Keratinocyte (primary cell): Measurements from ENCODE around the gene ZMIZ1. TPM values are rescaled to one million over a fixed set of nuclear protein-coding genes. Genes with fewer than 3 reads are reported as not detected.

Experiments
- DNase-seq: peaks from one replicate; pipeline ENCODE4 v3.0.0-alpha.2; 2011; ENCODE audit warnings: low read depth, missing footprints, low spot score
- FAIRE-seq: peaks from 2 replicates; lab custom pipeline; 2011; peaks lifted over from hg19 to GRCh38; lab: Jason Lieb, UNC
- H2AFZ ChIP-seq: 2 replicates; pipeline ENCODE4 v1.6.0; 2012; ENCODE audit warnings: low read length, control low read depth, inconsistent platforms; ENCODE audit not compliant: control insufficient read depth
- H3K27ac ChIP-seq: 2 replicates; pipeline ENCODE4 v1.5.1; 2011; ENCODE audit warnings: low read length; ENCODE audit not compliant: control insufficient read depth, insufficient read depth
- H3K27me3 ChIP-seq: 3 replicates; pipeline ENCODE4 v1.6.0; 2011; ENCODE audit warnings: low read length; ENCODE audit not compliant: control insufficient read depth, insufficient read depth; ENCODE audit errors: extremely low read depth
- H3K36me3 ChIP-seq, 2 experiments: 2 replicates in 1 of 2; 3 replicates in 1 of 2; pipeline ENCODE4 v1.5.1; 2011; ENCODE audit warnings: low read length in 2 of 2, mild to moderate bottlenecking in 1 of 2; ENCODE audit not compliant: control insufficient read depth in 2 of 2, insufficient read depth in 2 of 2; ENCODE audit errors: extremely low read depth in 1 of 2
- H3K4me1 ChIP-seq: 3 replicates; pipeline ENCODE4 v1.5.1; 2011; ENCODE audit warnings: low read length; ENCODE audit not compliant: control insufficient read depth, insufficient read depth; ENCODE audit errors: extremely low read depth
- H3K4me2 ChIP-seq: 3 replicates; pipeline ENCODE4 v1.6.0; 2011; ENCODE audit warnings: low read depth, low read length; ENCODE audit not compliant: control insufficient read depth, insufficient read depth; ENCODE audit errors: extremely low read depth
- H3K4me3 ChIP-seq, 3 experiments: fragments of 200-600 bp in 1 of 3; sonication (generic) in 1 of 3; 2 replicates in 2 of 3; 3 replicates in 1 of 3; pipeline ENCODE4 v1.5.1; 2011 to 2016; ENCODE audit warnings: low read length in 3 of 3, mild to moderate bottlenecking in 3 of 3, control low read depth in 2 of 3, inconsistent platforms in 1 of 3, low read depth in 1 of 3, mixed read lengths in 1 of 3, mixed run types in 1 of 3, moderate library complexity in 1 of 3; ENCODE audit not compliant: control insufficient read depth in 2 of 3, insufficient read depth in 2 of 3; ENCODE audit errors: extremely low read depth in 1 of 3
- H3K79me2 ChIP-seq: 2 replicates; pipeline ENCODE4 v1.6.0; 2012; ENCODE audit warnings: low read length; ENCODE audit not compliant: control insufficient read depth, insufficient read depth
- H3K9ac ChIP-seq: 3 replicates; pipeline ENCODE4 v1.6.0; 2011; ENCODE audit warnings: low read length; ENCODE audit not compliant: control insufficient read depth, insufficient read depth; ENCODE audit errors: extremely low read depth
- H3K9me1 ChIP-seq: 3 replicates; pipeline ENCODE4 v1.6.0; 2011; ENCODE audit warnings: low read length; ENCODE audit not compliant: control insufficient read depth, insufficient read depth; ENCODE audit errors: extremely low read depth
- H3K9me3 ChIP-seq: 2 replicates; pipeline ENCODE4 v1.5.1; 2012; ENCODE audit warnings: low read depth, low read length; ENCODE audit not compliant: control insufficient read depth
- H4K20me1 ChIP-seq: 3 replicates; pipeline ENCODE4 v1.6.0; 2011; ENCODE audit warnings: low read length; ENCODE audit not compliant: control insufficient read depth, insufficient read depth; ENCODE audit errors: extremely low read depth
- EZH2 ChIP-seq: IDR thresholded peaks from one replicate; pipeline ENCODE4 v1.6.1; 2012; ENCODE audit warnings: inconsistent platforms, mild to moderate bottlenecking, low read length, moderate library complexity
- dilution Hi-C: fragments of 300-500 bp; cut with MboI; formaldehyde crosslinking; loops from one replicate; pipeline ENCODE4 v1.7.0; 2020; ENCODE audit warnings: low sequenced_read_pairs; ENCODE audit not compliant: extremely low pct_ligation_motif_present
- polyA plus RNA-seq, 5 experiments: library from polyadenylated mRNA; depleted of rRNA in 3 of 5; stranded (reverse) in 3 of 5; stranded (forward) in 1 of 5; unstranded in 1 of 5; fragments of >200 nt; gene quantifications; 1 replicate in 1 of 5; 2 replicates in 3 of 5; 3 replicates in 1 of 5; pipeline versions ENCODE4 v1.2.1 to v1.2.3, GENCODE V29; 2011 to 2012; ENCODE audit warnings: missing spikeins in 2 of 5, low read depth in 1 of 5, low replicate concordance in 1 of 5
- TF ChIP-seq, protein P1 (sequence below), 3 experiments: IDR thresholded peaks in 1 of 3; conservative IDR thresholded peaks in 1 of 3; optimal IDR thresholded peaks in 1 of 3; 2 replicates in 2 of 3; 3 replicates in 1 of 3; pipeline versions ENCODE3 to v1.5.1; 2011; ENCODE audit warnings: low read length in 3 of 3, mild to moderate bottlenecking in 3 of 3, moderate library complexity in 2 of 3, control low read depth in 1 of 3, inconsistent platforms in 1 of 3; ENCODE audit not compliant: insufficient read depth in 2 of 3; ENCODE audit errors: extremely low read depth in 1 of 3

Gene ZMIZ1
- polyA plus RNA-seq, 1 donor (not counting 4 experiments of a cell fraction or from before 2014, with no cell fraction given), result 1.8 TPM

DNA sequence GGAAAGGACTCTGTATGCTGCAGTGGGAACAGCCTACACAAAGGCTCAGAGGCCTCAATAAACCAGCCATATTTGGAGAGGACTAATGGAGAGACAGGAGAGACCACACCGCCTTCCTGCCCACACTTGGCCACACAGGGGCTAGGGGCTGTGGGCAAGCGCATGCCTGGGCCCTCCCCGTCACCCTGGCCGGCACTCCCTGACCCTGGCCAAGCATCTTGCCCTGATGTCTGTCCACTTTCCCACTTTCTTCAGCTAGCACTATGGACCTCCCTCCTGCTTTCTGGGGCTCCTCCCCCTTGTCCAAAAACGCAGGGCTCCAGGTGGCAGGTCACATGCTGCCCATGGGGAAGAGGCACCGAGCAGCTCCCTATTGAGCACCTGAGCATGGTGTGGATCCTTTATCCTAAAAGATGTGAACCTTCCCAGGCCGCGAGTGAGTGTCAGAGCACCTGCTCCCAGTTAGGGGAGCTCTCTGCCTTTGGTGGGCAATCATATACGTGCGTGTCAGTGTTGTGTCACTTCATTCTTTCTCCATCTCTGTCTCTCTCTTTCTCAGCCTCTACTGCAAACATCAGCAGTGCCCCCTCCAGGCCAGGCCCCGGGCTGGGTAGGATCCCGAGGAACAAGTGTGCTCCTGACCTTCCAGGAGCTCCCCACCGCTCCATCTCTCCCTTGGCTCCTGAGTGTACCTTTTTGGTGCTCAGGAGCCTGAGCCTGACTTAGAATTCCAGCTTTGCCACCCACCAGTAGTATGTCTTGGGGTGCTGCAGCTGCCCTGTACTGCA lies 74.0 kb downstream of the ZMIZ1 start:
- Histone ChIP-seq H3K27ac (no peak overlapping the region), H3K4me3 (no peak overlapping the region), H4K20me1 (no peaks in the 10 kb centered on the region), H2AFZ (no peak overlapping the region), H3K9me1 (no peaks in the 10 kb centered on the region), H3K79me2 (no peaks in the 10 kb centered on the region), H3K9me3 (no peaks in the 10 kb centered on the region), H3K36me3 (peaks cover 0 to 7% of the 10 kb centered on the region in 2 experiments), H3K4me2 (no peak overlapping the region), H3K27me3 (no peaks in the 10 kb centered on the region), H3K9ac (no peak overlapping the region), H3K4me1 (peaks cover 11% of the 10 kb centered on the region)
- dilution Hi-C loops, result no loop called here
- DNase-seq (no peak), FAIRE-seq (no peak)
- TF ChIP-seq EZH2, result no peak
- TF ChIP-seq, protein P1, sequence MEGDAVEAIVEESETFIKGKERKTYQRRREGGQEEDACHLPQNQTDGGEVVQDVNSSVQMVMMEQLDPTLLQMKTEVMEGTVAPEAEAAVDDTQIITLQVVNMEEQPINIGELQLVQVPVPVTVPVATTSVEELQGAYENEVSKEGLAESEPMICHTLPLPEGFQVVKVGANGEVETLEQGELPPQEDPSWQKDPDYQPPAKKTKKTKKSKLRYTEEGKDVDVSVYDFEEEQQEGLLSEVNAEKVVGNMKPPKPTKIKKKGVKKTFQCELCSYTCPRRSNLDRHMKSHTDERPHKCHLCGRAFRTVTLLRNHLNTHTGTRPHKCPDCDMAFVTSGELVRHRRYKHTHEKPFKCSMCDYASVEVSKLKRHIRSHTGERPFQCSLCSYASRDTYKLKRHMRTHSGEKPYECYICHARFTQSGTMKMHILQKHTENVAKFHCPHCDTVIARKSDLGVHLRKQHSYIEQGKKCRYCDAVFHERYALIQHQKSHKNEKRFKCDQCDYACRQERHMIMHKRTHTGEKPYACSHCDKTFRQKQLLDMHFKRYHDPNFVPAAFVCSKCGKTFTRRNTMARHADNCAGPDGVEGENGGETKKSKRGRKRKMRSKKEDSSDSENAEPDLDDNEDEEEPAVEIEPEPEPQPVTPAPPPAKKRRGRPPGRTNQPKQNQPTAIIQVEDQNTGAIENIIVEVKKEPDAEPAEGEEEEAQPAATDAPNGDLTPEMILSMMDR (optimal IDR thresholded peaks at IDR 0.05 in 1 of 3, IDR thresholded peaks at IDR 0.05 in 1 of 3, conservative IDR thresholded peaks at IDR 0.05 in 1 of 3; ENCODE audit: extremely low read depth in 1 of 3, insufficient read depth in 2 of 3, low read length in 3 of 3), result no peak

DNA sequence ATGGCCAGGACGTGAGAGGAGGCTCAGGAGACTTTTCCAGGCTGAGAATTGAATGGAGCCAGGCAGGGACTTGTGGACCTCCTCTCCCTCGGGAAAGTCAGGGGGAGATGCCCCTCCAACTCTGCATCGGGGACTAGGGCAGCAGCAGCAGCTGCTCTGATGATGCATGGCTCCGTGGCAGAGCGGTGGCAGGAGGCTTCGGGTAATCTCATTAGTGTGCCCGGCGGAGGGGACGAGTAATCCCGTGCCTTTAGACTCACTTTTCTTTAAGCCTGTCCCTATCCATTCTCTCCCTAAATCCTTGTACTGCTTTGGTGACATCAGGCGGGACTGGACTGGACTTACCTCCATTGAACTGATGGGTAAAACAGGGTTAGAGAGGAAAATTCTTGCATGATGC lies 75.1 kb downstream of the ZMIZ1 start:
- DNase-seq (no peak), FAIRE-seq (no peak)
- no peaks in the 10 kb centered on the region for H3K27me3 ChIP-seq
- no peaks in the 10 kb centered on the region for H3K79me2 ChIP-seq
- H3K27ac ChIP-seq, result no peak overlapping the region
- H3K4me2 ChIP-seq, result no peak overlapping the region
- peaks cover 0 to 7% of the 10 kb centered on the region in 2 experiments for H3K36me3 ChIP-seq
- no peaks in the 10 kb centered on the region for H4K20me1 ChIP-seq
- no peak overlapping the region for H2AFZ ChIP-seq
- TF ChIP-seq, protein P1 (optimal IDR thresholded peaks at IDR 0.05 in 1 of 3, IDR thresholded peaks at IDR 0.05 in 1 of 3, conservative IDR thresholded peaks at IDR 0.05 in 1 of 3; ENCODE audit: extremely low read depth in 1 of 3, insufficient read depth in 2 of 3, low read length in 3 of 3), result no peak
- no peak for TF ChIP-seq EZH2
- H3K9me3 ChIP-seq, result no peaks in the 10 kb centered on the region
- dilution Hi-C loops, result no loop called here
- H3K9me1 ChIP-seq, result no peaks in the 10 kb centered on the region
- peaks cover 19% of the 10 kb centered on the region for H3K4me1 ChIP-seq
- H3K9ac ChIP-seq, result no peak overlapping the region
- no peak overlapping the region for H3K4me3 ChIP-seq
